Measurements from ENCODE around the gene ASXL3. TPM values are rescaled to one million over a fixed set of nuclear protein-coding genes. Genes with fewer than 3 reads are reported as not detected.

ASXL3 gene
- total RNA-seq, 2 donors from 2014 or later = 0.59 to 1.7 TPM

GRCh38 chr18:33541316-33541715 lies 36.7 kb upstream of the ASXL3 start:
- Histone ChIP-seq H3K27ac (no peak overlapping the region), H3K4me3 (no peak overlapping the region), H3K27me3 (no peaks in the 10 kb centered on the region), H3K4me1 (no peaks in the 10 kb centered on the region), H3K9me3 (no peaks in the 10 kb centered on the region), H3K36me3 (no peaks in the 10 kb centered on the region), H3K9ac (ENCODE audit: low read depth in 2 of 2, low read length in 2 of 2) (no peak overlapping the region)
- DNase-seq = no peak
- intact Hi-C loops (cut with DNase I) = no loop called here
- no peak for TF ChIP-seq CTCF (IDR thresholded peaks at IDR 0.05)

GRCh38 chr18:33556846-33557245 lies 21.2 kb upstream of the ASXL3 start:
- Histone ChIP-seq H3K27me3 (no peaks in the 10 kb centered on the region), H3K9ac (ENCODE audit: low read depth in 2 of 2, low read length in 2 of 2) (no peak overlapping the region), H3K9me3 (no peaks in the 10 kb centered on the region), H3K4me3 (no peak overlapping the region), H3K27ac (no peak overlapping the region), H3K4me1 (no peaks in the 10 kb centered on the region), H3K36me3 (no peaks in the 10 kb centered on the region)
- no peak for DNase-seq
- intact Hi-C loops (cut with DNase I) = no loop called here
- TF ChIP-seq CTCF (IDR thresholded peaks at IDR 0.05) = no peak

- Histone ChIP-seq H3K36me3 (no peaks in the 10 kb centered on the region), H3K27ac (no peak overlapping the region), H3K4me3 (no peak overlapping the region), H3K27me3 (no peaks in the 10 kb centered on the region), H3K9me3 (no peaks in the 10 kb centered on the region), H3K4me1 (no peaks in the 10 kb centered on the region), H3K9ac (ENCODE audit: low read depth in 2 of 2, low read length in 2 of 2) (no peak overlapping the region)
- DNase-seq = no peak
- intact Hi-C loops (cut with DNase I) = no loop called here
- TF ChIP-seq CTCF (IDR thresholded peaks at IDR 0.05) = no peak
Observed at GRCh38 chr18:33557706-33558105, 20.3 kb upstream of the ASXL3 start.

GRCh38 chr18:33558529-33558928 lies 19.5 kb upstream of the ASXL3 start:
- H3K27me3 ChIP-seq = no peaks in the 10 kb centered on the region
- H3K9ac ChIP-seq (ENCODE audit: low read depth in 2 of 2, low read length in 2 of 2) = no peak overlapping the region
- intact Hi-C loops (cut with DNase I) = no loop called here
- TF ChIP-seq CTCF (IDR thresholded peaks at IDR 0.05) = no peak
- H3K4me1 ChIP-seq = no peaks in the 10 kb centered on the region
- H3K9me3 ChIP-seq = no peaks in the 10 kb centered on the region
- DNase-seq = no peak
- no peak overlapping the region for H3K27ac ChIP-seq
- H3K4me3 ChIP-seq = no peak overlapping the region
- no peaks in the 10 kb centered on the region for H3K36me3 ChIP-seq

- peak; percentile 22 for DNase-seq
- Histone ChIP-seq H3K27ac (no peak overlapping the region), H3K9ac (ENCODE audit: low read depth in 2 of 2, low read length in 2 of 2) (no peak overlapping the region), H3K9me3 (no peaks in the 10 kb centered on the region), H3K4me1 (no peaks in the 10 kb centered on the region), H3K36me3 (no peaks in the 10 kb centered on the region), H3K27me3 (no peaks in the 10 kb centered on the region), H3K4me3 (no peak overlapping the region)
- intact Hi-C loops (cut with DNase I) = no loop called here
- TF ChIP-seq CTCF (IDR thresholded peaks at IDR 0.05) = no peak
Observed at GRCh38 chr18:33560686-33561370, 17.2 kb upstream of the ASXL3 start.

Data from colonic mucosa (tissue), 4 donors.